ENCODE data around the gene ADAMTS17. TPM values are rescaled to one million over a fixed set of nuclear protein-coding genes. Genes with fewer than 3 reads are reported as not detected.

Gene ADAMTS17
- total and polyA plus RNA-seq, 11 donors, result 0.30 to 2.4 (median 1.2) TPM

- Histone ChIP-seq H3K36me3 (no peaks in the 10 kb centered on the region), H3K4me1 (peaks cover 0 to 7% (median 0%) of the 10 kb centered on the region in 12 donors), H3K9me3 (no peaks in the 10 kb centered on the region), H3K27ac (no peak overlapping the region), H3K4me3 (no peak overlapping the region), H3K27me3 (no peaks in the 10 kb centered on the region)
- ATAC-seq (no peak), DNase-seq (no peak)
- intact Hi-C loops (cut with DNase I), result loop anchor here in 1 of 10 donors (10.0 kb wide), 1 partner anchor 54 kb away; no protein-coding TSS in a partner anchor
- 86 to 89% (median 86%) methylated on average over 19 of the region's 19 CpGs for WGBS, 4 donors
- TF ChIP-seq POLR2A (IDR thresholded peaks at IDR 0.05) (no peak), CTCF (IDR thresholded peaks at IDR 0.05) (no peak)
These were observed 290.6 kb downstream of the ADAMTS17 start for GRCh38 chr15:100050877-100051786.

- H3K9me3 ChIP-seq, result no peaks in the 10 kb centered on the region
- TF ChIP-seq POLR2A (IDR thresholded peaks at IDR 0.05) (no peak), CTCF (IDR thresholded peaks at IDR 0.05) (no peak)
- intact Hi-C loops (cut with DNase I), result loop anchor here in 2 of 10 donors (10.0 kb wide), 2 partner anchors 55 to 65 kb away; no protein-coding TSS in a partner anchor
These were observed 291.6 kb downstream of the ADAMTS17 start for GRCh38 chr15:100049936-100050876.

GRCh38 chr15:100049483-100049882 lies 292.3 kb downstream of the ADAMTS17 start:
- intact Hi-C loops (cut with DNase I), result loop anchor here in 1 of 10 donors (10.0 kb wide), 1 partner anchor 65 kb away; no protein-coding TSS in a partner anchor
- H3K36me3 ChIP-seq, result no peaks in the 10 kb centered on the region
- DNase-seq (no peak), ATAC-seq (no peak)
- H3K4me1 ChIP-seq, result peaks cover 0 to 7% (median 0%) of the 10 kb centered on the region in 12 donors
- 92 to 100% (median 97%) methylated on average over 2 of the region's 2 CpGs for WGBS, 4 donors
- H3K27ac ChIP-seq, result no peak overlapping the region
- no peaks in the 10 kb centered on the region for H3K27me3 ChIP-seq
- no peak overlapping the region for H3K4me3 ChIP-seq
- H3K9me3 ChIP-seq, result no peaks in the 10 kb centered on the region
- no peak for TF ChIP-seq CTCF (IDR thresholded peaks at IDR 0.05)
- TF ChIP-seq POLR2A (IDR thresholded peaks at IDR 0.05), result no peak

More at GRCh38 chr15:100049936-100050876, 291.6 kb downstream of the ADAMTS17 start:
- no peak for ATAC-seq
- Histone ChIP-seq H3K36me3 (no peaks in the 10 kb centered on the region), H3K27me3 (no peaks in the 10 kb centered on the region), H3K4me3 (no peak overlapping the region), H3K4me1 (peaks cover 0 to 7% (median 0%) of the 10 kb centered on the region in 12 donors), H3K27ac (no peak overlapping the region)
- WGBS, 4 donors, result 73 to 91% (median 86%) methylated on average over 6 to 10 of the region's 10 CpGs
- DNase-seq, result no peak

Data from heart left ventricle (tissue), 16 donors.